MCF 10A (cell line): Measurements from ENCODE around the gene ALPG. TPM values are rescaled to one million over a fixed set of nuclear protein-coding genes. Genes with fewer than 3 reads are reported as not detected.

ENCODE experiments used
- BruUV-seq: library from RNA; stranded (reverse); fragments of 400-500 nt; replicated peaks from 2 replicates; lab custom pipeline; 2021; lab: Mats Ljungman, UMichigan
- CTCF ChIA-PET: fragments of 300-600 bp; sonication (Branson Sonifier 250); formaldehyde crosslinking; extraction: SDS; loops from one replicate; lab custom pipeline; 2021; ENCODE audit warnings: antibody characterized with exemption, inconsistent platforms; lab: Yijun Ruan, JAX
- POLR2A ChIA-PET: fragments of 300-600, 350-650 bp; sonication (Branson Sonifier 250); formaldehyde crosslinking; extraction: SDS; loops from one replicate; lab custom pipeline; 2020; ENCODE audit warnings: antibody characterized with exemption, inconsistent platforms; lab: Yijun Ruan, JAX
- DNase-seq: peaks from one replicate; pipeline ENCODE4 v3.0.0-alpha.2; 2018; ENCODE audit not compliant: unreplicated experiment
- H3K27ac Mint-ChIP-seq: one replicate; pipeline ENCODE4 v1.8.0; 2022; ENCODE audit warnings: mild to moderate bottlenecking, low read depth, mixed read lengths; ENCODE audit not compliant: unreplicated experiment
- H3K27me3 Mint-ChIP-seq: one replicate; pipeline ENCODE4 v1.8.0; 2022; ENCODE audit warnings: mixed read lengths; ENCODE audit not compliant: insufficient read depth, unreplicated experiment
- H3K36me3 Mint-ChIP-seq: one replicate; pipeline ENCODE4 v1.8.0; 2022; ENCODE audit warnings: mild to moderate bottlenecking, moderate library complexity, mixed read lengths; ENCODE audit not compliant: insufficient read depth, unreplicated experiment
- H3K4me1 Mint-ChIP-seq: one replicate; pipeline ENCODE4 v1.8.0; 2022; ENCODE audit warnings: mixed read lengths; ENCODE audit not compliant: insufficient read depth, unreplicated experiment
- H3K4me3 Mint-ChIP-seq: one replicate; pipeline ENCODE4 v1.8.0; 2022; ENCODE audit warnings: mild to moderate bottlenecking, moderate library complexity, mixed read lengths; ENCODE audit not compliant: unreplicated experiment
- H3K9me3 Mint-ChIP-seq: one replicate; pipeline ENCODE4 v1.8.0; 2022; ENCODE audit warnings: mixed read lengths; ENCODE audit not compliant: unreplicated experiment
- CTCF ChIP-seq: fragments of 200-600 bp; IDR thresholded peaks from one replicate; pipeline ENCODE4 v1.8.0; 2022; ENCODE audit warnings: antibody characterized with exemption, mild to moderate bottlenecking; ENCODE audit not compliant: unreplicated experiment
- intact Hi-C: fragments of 100-400 bp; cut with micrococcal nuclease; formaldehyde crosslinking; loops from 2 replicates; pipeline ENCODE4 v1.14.1; 2022
- total RNA-seq: library from RNA; stranded (reverse); gene quantifications from 2 replicates; pipeline ENCODE4 v1.2.3, GENCODE V29; 2022

ALPG gene
- total RNA-seq, 1 experiment from 2014 or later: not detected

- no TSS peak for BruUV-seq
Observed at GRCh38 chr2:232396683-232397082, 10.0 kb upstream of the ALPG start.

GRCh38 chr2:232398293-232399034, 8.2 kb upstream of the ALPG start:
- intact Hi-C loops: no loop called here
- Mint-ChIP-seq H3K36me3 (no peaks in the 10 kb centered on the region), H3K27ac (no peak overlapping the region), H3K9me3 (no peaks in the 10 kb centered on the region), H3K27me3 (peaks cover 11% of the 10 kb centered on the region), H3K4me1 (peaks cover 9% of the 10 kb centered on the region), H3K4me3 (no peak overlapping the region)
- TF ChIP-seq CTCF: no peak
- POLR2A ChIA-PET: interaction anchor here (0.7 kb wide), 1 partner anchor 461 kb away, joined by 4 read pairs; no protein-coding TSS in a partner anchor
- BruUV-seq: no TSS peak
- no peak for DNase-seq
- CTCF ChIA-PET: interaction anchor here (1.0 kb wide), 1 partner anchor 70 kb away, joined by 4 read pairs; no protein-coding TSS in a partner anchor

More at GRCh38 chr2:232396683-232397082, 10.0 kb upstream of the ALPG start:
- H3K27me3 Mint-ChIP-seq: peaks cover 11% of the 10 kb centered on the region
- TF ChIP-seq CTCF: no peak
- H3K9me3 Mint-ChIP-seq: no peaks in the 10 kb centered on the region
- intact Hi-C loops: no loop called here
- H3K4me3 Mint-ChIP-seq: no peak overlapping the region
- DNase-seq: no peak
- H3K36me3 Mint-ChIP-seq: no peaks in the 10 kb centered on the region
- ChIA-PET POLR2A (interaction anchor here (0.6 kb wide), 1 partner anchor 186 kb away, joined by 3 read pairs; no protein-coding TSS in a partner anchor), CTCF (interaction anchor here (0.6 kb wide), 2 partner anchors 54 to 64 kb away, joined by 3 read pairs; no protein-coding TSS in a partner anchor)
- H3K4me1 Mint-ChIP-seq: peaks cover 9% of the 10 kb centered on the region
- no peak overlapping the region for H3K27ac Mint-ChIP-seq

- no peak for TF ChIP-seq CTCF
- no peaks in the 10 kb centered on the region for H3K9me3 Mint-ChIP-seq
- no peak overlapping the region for H3K27ac Mint-ChIP-seq
- POLR2A ChIA-PET: no interaction called here
- CTCF ChIA-PET: interaction anchor here (0.6 to 1.1 kb wide), 3 partner anchors 10 to 25 kb away, joined by 3 to 4 read pairs (median 3); no protein-coding TSS in a partner anchor
- no peaks in the 10 kb centered on the region for H3K36me3 Mint-ChIP-seq
- H3K27me3 Mint-ChIP-seq: peaks cover 11% of the 10 kb centered on the region
- H3K4me1 Mint-ChIP-seq: peaks cover 6% of the 10 kb centered on the region
- no peak for DNase-seq
- intact Hi-C loops: no loop called here
- no TSS peak for BruUV-seq
- no peak overlapping the region for H3K4me3 Mint-ChIP-seq
Observed at GRCh38 chr2:232400256-232401015, 6.2 kb upstream of the ALPG start.

GRCh38 chr2:232402518-232402917, 4.1 kb upstream of the ALPG start:
- CTCF ChIA-PET: no interaction called here
- no peaks in the 10 kb centered on the region for H3K9me3 Mint-ChIP-seq
- no peak overlapping the region for H3K27ac Mint-ChIP-seq

More at GRCh38 chr2:232402518-232402917, 4.1 kb upstream of the ALPG start:
- no peaks in the 10 kb centered on the region for H3K36me3 Mint-ChIP-seq
- peaks cover 11% of the 10 kb centered on the region for H3K27me3 Mint-ChIP-seq
- no peaks in the 10 kb centered on the region for H3K4me1 Mint-ChIP-seq
- no peak for TF ChIP-seq CTCF
- no peak overlapping the region for H3K4me3 Mint-ChIP-seq
- no TSS peak for BruUV-seq
- no peak for DNase-seq
- intact Hi-C loops: no loop called here
- POLR2A ChIA-PET: interaction anchor here (0.5 kb wide), 1 partner anchor 1436 kb away, joined by 3 read pairs; no protein-coding TSS in a partner anchor
